Loucy (cell line): ENCODE results near the gene MGLL.

Experiments
- CTCF ChIP-seq: fragments of 200-600 bp; sonication (generic); conservative IDR thresholded peaks from 2 replicates; pipeline ENCODE4 v1.5.1; 2014; ENCODE audit warnings: mild to moderate bottlenecking, antibody characterized with exemption, low read length
- EZH2phosphoT487 ChIP-seq: fragments of 200-600 bp; IDR thresholded peaks from 2 replicates; pipeline ENCODE4 v1.6.1; 2018; ENCODE audit warnings: antibody characterized with exemption, mild to moderate bottlenecking, moderate library complexity, borderline replicate concordance

GRCh38 chr3:127814325-127814781 is 8.0 kb downstream of the MGLL start:
- TF ChIP-seq CTCF (no peak), EZH2phosphoT487 (no peak)
